ENCODE data around the gene ANKS1A.

Gene ANKS1A

GRCh38 chr6:34917626-34918285 is 28.7 kb downstream of the ANKS1A start:
- no peak for TF ChIP-seq FOXM1 (IDR thresholded peaks at IDR 0.05; ENCODE audit: borderline replicate concordance, low read depth)
- no peak for TF ChIP-seq NFIC (IDR thresholded peaks at IDR 0.05)
- no peak for TF ChIP-seq TEAD4 (IDR thresholded peaks at IDR 0.05)
- no peak for TF ChIP-seq CEBPB (IDR thresholded peaks at IDR 0.05)
- TF ChIP-seq YY1 (IDR thresholded peaks at IDR 0.05; ENCODE audit: low read depth): no peak
- TF ChIP-seq MAX (IDR thresholded peaks at IDR 0.05): no peak
- TF ChIP-seq USF1 (IDR thresholded peaks at IDR 0.05): no peak
- TF ChIP-seq TCF12 (IDR thresholded peaks at IDR 0.05; ENCODE audit: low read depth): no peak
- no peak for TF ChIP-seq REST (IDR thresholded peaks at IDR 0.05; ENCODE audit: low read depth)
- TF ChIP-seq EP300 (IDR thresholded peaks at IDR 0.05; ENCODE audit: borderline replicate concordance): no peak
- TF ChIP-seq RAD21 (IDR thresholded peaks at IDR 0.05; ENCODE audit: low read depth): no peak
- TF ChIP-seq CREB1 (IDR thresholded peaks at IDR 0.05; ENCODE audit: low read depth): no peak
- no peak for TF ChIP-seq EGR1 (IDR thresholded peaks at IDR 0.05)
- no peak for TF ChIP-seq ZBTB7A (IDR thresholded peaks at IDR 0.05; ENCODE audit: low read depth)

GRCh38 chr6:34919651-34920050 is 30.6 kb downstream of the ANKS1A start:
- no peak for TF ChIP-seq YY1 (IDR thresholded peaks at IDR 0.05; ENCODE audit: low read depth)
- no peak for TF ChIP-seq USF1 (IDR thresholded peaks at IDR 0.05)
- TF ChIP-seq FOXM1 (IDR thresholded peaks at IDR 0.05; ENCODE audit: borderline replicate concordance, low read depth): no peak
- TF ChIP-seq ZBTB7A (IDR thresholded peaks at IDR 0.05; ENCODE audit: low read depth): no peak
- TF ChIP-seq CREB1 (IDR thresholded peaks at IDR 0.05; ENCODE audit: low read depth): no peak
- no peak for TF ChIP-seq REST (IDR thresholded peaks at IDR 0.05; ENCODE audit: low read depth)
- no peak for TF ChIP-seq TAF1 (IDR thresholded peaks at IDR 0.05; ENCODE audit: low read depth)
- TF ChIP-seq NFIC (IDR thresholded peaks at IDR 0.05): no peak
- TF ChIP-seq RAD21 (IDR thresholded peaks at IDR 0.05; ENCODE audit: low read depth): no peak

GRCh38 chr6:34920097-34920496 is 31.0 kb downstream of the ANKS1A start:
- TF ChIP-seq TCF12 (IDR thresholded peaks at IDR 0.05; ENCODE audit: low read depth) (no peak), RAD21 (IDR thresholded peaks at IDR 0.05; ENCODE audit: low read depth) (no peak), TAF1 (IDR thresholded peaks at IDR 0.05; ENCODE audit: low read depth) (no peak), FOXM1 (IDR thresholded peaks at IDR 0.05; ENCODE audit: borderline replicate concordance, low read depth) (no peak), REST (IDR thresholded peaks at IDR 0.05; ENCODE audit: low read depth) (no peak), USF1 (IDR thresholded peaks at IDR 0.05) (no peak)

- TF ChIP-seq ZBTB7A (IDR thresholded peaks at IDR 0.05; ENCODE audit: low read depth) (no peak), NFIC (IDR thresholded peaks at IDR 0.05) (no peak), TEAD4 (IDR thresholded peaks at IDR 0.05) (peak; percentile 36; the same call in 1 of the 2 replicates), TCF12 (IDR thresholded peaks at IDR 0.05; ENCODE audit: low read depth) (no peak)
Observed at GRCh38 chr6:34922177-34922663, 33.2 kb downstream of the ANKS1A start.
